HG03342 (cell line): ENCODE measurements around the gene GET3.
"Not testable (repeated sequence)": the region's sequence is repeated elsewhere in the genome, so short reads cannot be mapped to it uniquely, and the experiment has no call there.

Experiments
- ATAC-seq: cut with Tn5 transposase; IDR thresholded peaks from one replicate; pipeline ENCODE4 v1.9.1; 2021; ENCODE audit warnings: mild to moderate bottlenecking, moderate library complexity; ENCODE audit not compliant: unreplicated experiment

Gene GET3

DNA sequence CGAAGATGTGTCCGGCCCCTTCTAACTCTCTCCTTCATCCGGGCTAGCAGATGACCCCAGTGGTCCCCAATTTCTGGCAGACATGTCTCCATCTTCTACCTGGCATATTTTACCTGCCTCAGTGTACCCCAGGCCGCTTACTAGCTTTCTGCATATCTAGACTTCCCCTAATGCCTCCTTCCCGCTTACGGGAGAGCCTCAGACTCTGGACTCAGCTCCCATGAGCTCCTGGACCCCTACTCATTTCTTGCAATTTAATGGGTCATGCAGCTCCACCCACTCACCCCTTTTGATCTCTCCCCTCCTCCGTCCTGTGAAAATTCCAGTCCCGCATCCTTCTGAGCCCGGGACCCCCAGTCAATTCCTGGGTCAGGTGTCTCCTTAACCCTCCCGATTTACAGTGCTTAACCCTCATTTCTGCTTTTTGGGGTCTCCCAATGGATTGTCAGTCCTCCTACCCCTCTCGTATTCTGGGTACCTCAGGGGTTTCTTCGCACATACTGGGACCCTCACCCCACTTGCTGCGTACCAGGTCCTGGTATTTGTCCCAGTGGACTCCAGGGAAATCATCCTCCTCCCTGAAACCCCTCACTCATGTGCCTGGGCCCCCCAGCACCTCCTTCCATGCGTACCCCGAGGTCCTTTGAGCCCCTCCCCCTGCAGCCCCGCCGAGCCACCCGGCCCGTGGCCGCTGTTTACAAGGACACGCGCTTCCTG, 53.5 kb downstream of the GET3 start:
- ATAC-seq: no peak

DNA sequence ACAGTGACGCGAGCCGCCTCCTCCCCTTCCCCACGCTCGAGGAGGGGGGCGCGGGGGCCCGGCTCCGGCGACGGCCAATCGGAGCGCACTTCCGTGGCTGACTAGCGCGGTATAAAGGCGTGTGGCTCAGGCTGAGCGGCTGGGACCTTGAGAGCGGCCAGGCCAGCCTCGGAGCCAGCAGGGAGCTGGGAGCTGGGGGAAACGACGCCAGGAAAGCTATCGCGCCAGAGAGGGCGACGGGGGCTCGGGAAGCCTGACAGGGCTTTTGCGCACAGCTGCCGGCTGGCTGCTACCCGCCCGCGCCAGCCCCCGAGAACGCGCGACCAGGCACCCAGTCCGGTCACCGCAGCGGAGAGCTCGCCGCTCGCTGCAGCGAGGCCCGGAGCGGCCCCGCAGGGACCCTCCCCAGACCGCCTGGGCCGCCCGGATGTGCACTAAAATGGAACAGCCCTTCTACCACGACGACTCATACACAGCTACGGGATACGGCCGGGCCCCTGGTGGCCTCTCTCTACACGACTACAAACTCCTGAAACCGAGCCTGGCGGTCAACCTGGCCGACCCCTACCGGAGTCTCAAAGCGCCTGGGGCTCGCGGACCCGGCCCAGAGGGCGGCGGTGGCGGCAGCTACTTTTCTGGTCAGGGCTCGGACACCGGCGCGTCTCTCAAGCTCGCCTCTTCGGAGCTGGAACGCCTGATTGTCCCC, 54.2 kb downstream of the GET3 start, which contains the start of gene JUNB:
Gene JUNB, plus strand, starts transcription at position 142 of the 706 bp plus-strand sequence. Its CDS starts 286 bp downstream, at position 428.
- ATAC-seq: peak; percentile 25

DNA sequence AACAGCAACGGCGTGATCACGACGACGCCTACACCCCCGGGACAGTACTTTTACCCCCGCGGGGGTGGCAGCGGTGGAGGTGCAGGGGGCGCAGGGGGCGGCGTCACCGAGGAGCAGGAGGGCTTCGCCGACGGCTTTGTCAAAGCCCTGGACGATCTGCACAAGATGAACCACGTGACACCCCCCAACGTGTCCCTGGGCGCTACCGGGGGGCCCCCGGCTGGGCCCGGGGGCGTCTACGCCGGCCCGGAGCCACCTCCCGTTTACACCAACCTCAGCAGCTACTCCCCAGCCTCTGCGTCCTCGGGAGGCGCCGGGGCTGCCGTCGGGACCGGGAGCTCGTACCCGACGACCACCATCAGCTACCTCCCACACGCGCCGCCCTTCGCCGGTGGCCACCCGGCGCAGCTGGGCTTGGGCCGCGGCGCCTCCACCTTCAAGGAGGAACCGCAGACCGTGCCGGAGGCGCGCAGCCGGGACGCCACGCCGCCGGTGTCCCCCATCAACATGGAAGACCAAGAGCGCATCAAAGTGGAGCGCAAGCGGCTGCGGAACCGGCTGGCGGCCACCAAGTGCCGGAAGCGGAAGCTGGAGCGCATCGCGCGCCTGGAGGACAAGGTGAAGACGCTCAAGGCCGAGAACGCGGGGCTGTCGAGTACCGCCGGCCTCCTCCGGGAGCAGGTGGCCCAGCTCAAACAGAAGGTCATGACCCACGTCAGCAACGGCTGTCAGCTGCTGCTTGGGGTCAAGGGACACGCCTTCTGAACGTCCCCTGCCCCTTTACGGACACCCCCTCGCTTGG, 55.0 kb downstream of the GET3 start:
- ATAC-seq: no peak

DNA sequence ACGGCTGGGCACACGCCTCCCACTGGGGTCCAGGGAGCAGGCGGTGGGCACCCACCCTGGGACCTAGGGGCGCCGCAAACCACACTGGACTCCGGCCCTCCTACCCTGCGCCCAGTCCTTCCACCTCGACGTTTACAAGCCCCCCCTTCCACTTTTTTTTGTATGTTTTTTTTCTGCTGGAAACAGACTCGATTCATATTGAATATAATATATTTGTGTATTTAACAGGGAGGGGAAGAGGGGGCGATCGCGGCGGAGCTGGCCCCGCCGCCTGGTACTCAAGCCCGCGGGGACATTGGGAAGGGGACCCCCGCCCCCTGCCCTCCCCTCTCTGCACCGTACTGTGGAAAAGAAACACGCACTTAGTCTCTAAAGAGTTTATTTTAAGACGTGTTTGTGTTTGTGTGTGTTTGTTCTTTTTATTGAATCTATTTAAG, 55.6 kb downstream of the GET3 start:
- ATAC-seq: no peak

DNA sequence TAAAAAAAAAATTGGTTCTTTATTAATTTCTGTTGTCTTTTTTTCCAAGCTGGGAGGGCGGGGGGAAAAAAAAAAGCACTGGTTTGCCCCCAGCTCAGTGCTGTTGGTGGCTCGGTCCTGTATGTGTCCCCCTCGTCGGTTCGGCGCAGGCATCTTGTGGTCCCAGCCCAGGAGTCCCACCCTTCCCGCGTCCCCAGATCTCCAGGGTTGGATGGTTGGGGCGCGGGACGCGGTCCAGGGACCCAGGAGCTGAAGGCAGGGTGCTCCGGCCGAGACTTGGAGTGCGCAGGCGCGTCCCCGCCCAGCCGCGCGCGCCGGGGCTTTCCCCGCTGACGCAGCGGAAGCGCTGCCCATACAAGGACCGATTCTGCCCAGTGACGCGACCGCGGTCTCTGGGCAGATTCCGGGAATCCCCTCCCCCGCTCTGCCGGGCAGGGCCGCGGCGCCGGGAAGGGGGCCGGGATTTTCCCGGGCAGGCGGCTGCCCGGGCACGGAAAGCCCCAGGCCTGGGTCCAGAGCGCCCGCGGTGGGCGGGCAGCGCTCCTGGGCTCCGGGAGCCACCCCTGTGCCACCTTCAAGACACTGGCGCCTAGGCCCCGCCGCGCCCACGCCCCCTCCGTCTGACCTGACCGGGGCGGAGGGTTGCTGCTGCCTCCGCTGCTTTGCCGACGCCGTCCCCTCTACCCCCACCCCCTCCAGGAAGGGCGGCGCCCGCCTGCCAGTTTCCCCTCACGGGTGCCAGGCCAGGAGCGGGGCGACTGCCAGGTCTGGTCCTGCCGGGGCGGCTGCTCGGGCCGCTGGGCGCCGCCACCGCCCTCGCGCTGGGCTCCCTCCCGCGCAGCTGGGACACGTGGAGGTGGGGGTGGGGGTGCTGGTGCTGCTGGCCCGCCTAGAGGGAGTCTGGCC, 56.2 kb downstream of the GET3 start:
- peak; percentile 31 for ATAC-seq

DNA sequence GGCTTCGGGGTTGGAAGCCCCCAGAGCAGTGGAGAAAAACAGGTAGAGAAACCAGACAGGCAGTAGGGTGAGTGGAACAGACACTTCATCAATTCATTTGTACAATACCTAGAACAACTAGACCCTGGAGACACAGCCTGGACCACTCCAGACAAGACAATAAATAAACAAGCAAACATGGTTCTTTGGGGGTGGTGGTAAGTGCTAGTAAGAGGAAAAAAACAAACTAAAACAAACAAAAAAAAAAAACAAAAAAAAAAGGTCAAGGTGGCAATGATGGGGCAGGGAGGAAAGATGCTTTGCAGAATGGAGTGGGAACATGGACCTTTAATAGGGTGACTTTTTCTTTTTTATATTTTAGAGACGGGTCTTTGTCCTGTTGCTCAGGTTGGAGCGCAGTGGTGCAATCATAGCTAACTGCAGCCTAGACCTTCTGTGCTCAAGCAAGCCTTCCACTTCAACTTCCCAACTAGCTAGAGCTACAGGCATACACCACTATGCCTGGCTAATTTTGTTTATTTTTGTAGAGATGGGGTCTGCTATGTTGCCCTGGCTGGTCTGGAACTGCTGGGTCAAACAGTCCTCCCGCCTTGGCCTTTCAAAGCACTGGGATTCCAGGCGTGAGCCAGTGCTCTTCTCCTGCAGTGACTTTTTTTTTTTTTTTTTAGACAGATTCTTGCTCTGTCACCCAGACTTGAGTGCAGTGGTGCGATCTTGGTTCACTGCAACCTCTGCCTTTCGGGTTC, 57.1 kb downstream of the GET3 start:
- ATAC-seq: no peak

DNA sequence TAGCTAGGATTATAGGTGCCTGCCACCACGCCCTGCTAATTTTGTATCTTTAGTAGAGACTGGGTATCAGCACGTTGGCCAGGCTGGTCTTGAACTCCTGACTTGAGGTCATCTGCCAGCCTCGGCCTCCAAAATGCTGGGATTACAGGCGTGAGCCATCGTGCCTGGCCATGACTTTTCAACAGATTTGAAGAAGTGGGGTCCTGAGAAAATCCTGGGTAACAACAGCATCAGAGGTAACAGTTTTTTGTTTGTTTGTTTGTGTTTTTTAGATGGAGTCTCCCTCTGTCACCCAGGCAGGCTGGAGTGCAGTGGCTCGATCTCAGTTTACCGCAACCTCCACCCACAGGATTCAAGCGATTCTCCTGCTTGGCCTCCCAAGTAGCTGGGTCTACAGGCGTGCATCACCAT, 57.7 kb downstream of the GET3 start:
- no peak for ATAC-seq

DNA sequence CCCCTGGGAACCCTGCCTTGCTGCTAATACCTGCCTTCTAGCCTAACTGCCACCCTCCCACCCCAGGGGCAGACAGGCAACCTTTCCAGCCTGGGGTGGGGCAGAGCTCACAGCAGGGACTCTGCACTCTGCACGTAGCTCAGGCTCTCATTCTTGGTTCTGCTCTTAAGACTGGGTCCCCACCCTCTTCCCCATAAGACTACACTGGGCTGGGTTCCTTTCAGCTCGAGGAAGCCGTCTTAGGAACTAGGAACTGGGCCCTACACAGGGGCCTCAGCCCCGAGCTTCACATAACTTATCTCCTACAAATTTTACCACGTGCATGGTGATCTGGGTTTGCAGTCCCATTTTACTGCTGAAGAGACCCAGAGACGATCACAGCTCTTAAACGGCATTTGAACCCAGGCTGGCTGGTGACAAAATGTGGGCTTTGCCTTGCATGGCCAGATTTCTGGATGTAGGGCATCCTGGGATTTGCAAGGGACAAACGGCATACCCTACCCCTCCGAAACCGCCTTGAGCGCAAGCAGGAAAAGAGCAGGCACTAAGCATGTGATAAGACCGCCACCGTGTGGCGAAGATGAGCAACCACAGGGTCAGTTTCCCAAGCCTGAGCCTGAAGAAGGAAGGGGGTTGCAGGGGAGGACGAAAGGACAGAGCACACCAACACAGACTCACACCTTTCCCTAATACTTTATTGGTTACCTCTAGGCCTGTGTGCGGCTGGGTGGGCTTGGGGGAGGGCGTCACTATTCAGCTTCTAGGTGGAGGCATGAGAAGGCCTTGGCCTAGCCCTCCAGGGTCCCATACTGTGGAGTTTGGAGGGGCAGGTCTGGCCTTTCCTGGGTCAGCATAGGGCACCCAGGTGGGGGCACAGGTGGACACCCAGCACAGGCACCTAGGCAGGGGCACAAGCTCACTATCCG, 59.1 kb downstream of the GET3 start:
- no peak for ATAC-seq

DNA sequence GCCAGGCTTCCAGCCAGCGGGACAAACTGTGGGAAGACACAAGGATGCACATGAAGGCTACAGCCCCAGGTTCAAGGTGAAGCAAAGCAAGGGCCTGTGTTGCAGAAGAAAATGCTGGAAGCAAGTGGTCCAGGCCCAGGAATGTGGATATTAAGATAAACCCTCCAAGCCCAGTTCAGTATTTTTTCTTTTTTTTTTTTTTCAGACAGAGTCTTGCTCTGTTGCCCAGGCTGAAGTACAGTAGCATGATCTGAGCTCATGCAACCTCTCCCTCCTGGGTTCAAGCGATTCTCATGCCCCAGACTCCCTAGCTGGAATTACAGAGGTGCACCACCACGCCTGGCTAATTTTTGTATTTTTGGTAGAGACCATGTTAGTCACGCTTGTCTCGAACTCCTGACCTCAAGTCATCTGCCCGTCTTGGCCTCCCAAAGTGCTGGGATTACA, 59.9 kb downstream of the GET3 start:
- no peak for ATAC-seq

DNA sequence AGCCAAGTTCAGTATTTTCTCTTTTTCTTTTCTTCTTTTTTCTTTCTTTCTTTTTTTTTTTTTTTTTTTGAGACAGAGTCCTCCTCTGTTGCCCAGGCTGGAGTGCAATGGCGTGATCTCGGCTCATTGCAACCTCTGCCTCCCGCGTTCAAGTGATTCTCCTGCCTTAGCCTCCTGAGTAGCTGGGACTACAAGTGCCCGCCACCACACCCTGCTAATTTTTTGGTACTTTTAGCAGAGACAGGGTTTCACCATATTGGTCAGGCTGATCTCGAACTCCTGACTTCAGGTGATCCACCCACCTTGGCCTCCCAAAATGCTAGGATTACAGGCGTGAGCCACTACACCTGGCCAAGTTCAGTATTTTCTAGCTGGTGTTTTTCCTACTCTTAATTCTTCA, 60.3 kb downstream of the GET3 start:
- not testable (repeated sequence) for ATAC-seq
